Measurements from ENCODE around the gene WDPCP. TPM values are rescaled to one million over a fixed set of nuclear protein-coding genes. Genes with fewer than 3 reads are reported as not detected.
"Not testable (repeated sequence)": the region's sequence is repeated elsewhere in the genome, so short reads cannot be mapped to it uniquely, and the experiment has no call there.

Gene WDPCP
- total RNA-seq, 2 donors from 2014 or later, result 11.8 to 25.1 TPM

DNA sequence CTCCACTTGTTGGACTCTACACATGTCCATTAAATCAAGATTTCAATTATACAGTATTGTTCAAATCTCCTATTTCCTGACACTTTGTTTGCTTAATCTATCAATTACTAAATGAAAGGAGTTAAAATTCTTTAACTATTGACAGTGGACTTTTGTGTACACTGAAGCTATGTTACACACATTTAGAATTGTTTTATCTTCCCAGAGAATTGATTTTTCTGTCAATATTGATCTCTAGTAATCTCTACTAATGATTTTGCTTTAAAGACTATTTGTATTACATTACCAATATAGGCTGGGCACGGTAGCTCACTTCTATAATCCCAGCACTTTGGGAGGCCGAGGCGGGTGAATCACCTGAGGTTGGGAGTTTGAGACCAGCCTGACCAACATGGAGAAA, 215.7 kb downstream of the WDPCP start:
- Histone ChIP-seq H3K36me3 (ENCODE audit: control insufficient read depth, insufficient read depth, low read length) (no peaks in the 10 kb centered on the region), H3K9ac (ENCODE audit: extremely low read depth, low read length, poor library complexity, severe bottlenecking) (no peak overlapping the region), H3K4me1 (ENCODE audit: control insufficient read depth, insufficient read depth, low read length) (no peaks in the 10 kb centered on the region), H3K4me3 (ENCODE audit: low read length) (no peak overlapping the region), H3K27ac (ENCODE audit: low read depth, low read length) (no peak overlapping the region), H3K9me3 (ENCODE audit: control insufficient read depth, low read length) (no peaks in the 10 kb centered on the region), H3K27me3 (ENCODE audit: control insufficient read depth, insufficient read depth, low read length, poor library complexity, severe bottlenecking) (no peaks in the 10 kb centered on the region)
- H3K4me3 Mint-ChIP-seq, result no peak overlapping the region
- no peaks in the 10 kb centered on the region for H3K36me3 Mint-ChIP-seq (ENCODE audit: low read depth)
- DNase-seq, result no peak
- no peaks in the 10 kb centered on the region for H3K27me3 Mint-ChIP-seq (ENCODE audit: insufficient read depth)
- TF ChIP-seq, protein P1, sequence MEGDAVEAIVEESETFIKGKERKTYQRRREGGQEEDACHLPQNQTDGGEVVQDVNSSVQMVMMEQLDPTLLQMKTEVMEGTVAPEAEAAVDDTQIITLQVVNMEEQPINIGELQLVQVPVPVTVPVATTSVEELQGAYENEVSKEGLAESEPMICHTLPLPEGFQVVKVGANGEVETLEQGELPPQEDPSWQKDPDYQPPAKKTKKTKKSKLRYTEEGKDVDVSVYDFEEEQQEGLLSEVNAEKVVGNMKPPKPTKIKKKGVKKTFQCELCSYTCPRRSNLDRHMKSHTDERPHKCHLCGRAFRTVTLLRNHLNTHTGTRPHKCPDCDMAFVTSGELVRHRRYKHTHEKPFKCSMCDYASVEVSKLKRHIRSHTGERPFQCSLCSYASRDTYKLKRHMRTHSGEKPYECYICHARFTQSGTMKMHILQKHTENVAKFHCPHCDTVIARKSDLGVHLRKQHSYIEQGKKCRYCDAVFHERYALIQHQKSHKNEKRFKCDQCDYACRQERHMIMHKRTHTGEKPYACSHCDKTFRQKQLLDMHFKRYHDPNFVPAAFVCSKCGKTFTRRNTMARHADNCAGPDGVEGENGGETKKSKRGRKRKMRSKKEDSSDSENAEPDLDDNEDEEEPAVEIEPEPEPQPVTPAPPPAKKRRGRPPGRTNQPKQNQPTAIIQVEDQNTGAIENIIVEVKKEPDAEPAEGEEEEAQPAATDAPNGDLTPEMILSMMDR (conservative IDR thresholded peaks at IDR 0.05), result no peak
- no peaks in the 10 kb centered on the region for H3K4me1 Mint-ChIP-seq
- no peak overlapping the region for H3K27ac Mint-ChIP-seq
- WGBS, 2 experiments (ENCODE audit: insufficient coverage in 1 of 2, insufficient read length in 1 of 2), result 60 to 97% methylated on average over 1 to 3 of the region's 3 CpGs
- peaks cover 6% of the 10 kb centered on the region for H3K9me3 Mint-ChIP-seq

DNA sequence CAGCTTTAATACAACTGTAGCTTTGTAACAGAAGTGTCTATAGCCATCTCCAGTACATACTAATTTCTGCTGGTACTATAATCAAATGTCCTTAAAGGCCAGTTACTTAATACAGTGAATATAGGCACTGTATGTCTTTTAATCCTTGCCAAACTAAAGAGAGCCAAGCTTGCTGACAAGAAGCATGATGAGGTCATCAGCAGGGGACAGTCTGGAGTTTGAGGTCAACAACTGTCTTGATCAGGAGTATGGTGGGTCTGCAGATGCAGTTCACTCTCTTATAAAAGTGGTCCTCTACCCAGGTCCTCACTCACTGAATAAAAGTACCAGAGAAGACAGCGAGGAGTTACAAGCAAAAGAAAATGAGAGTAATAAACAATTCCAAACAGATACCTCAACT, 219.1 kb downstream of the WDPCP start:
- Histone ChIP-seq H3K27me3 (ENCODE audit: control insufficient read depth, insufficient read depth, low read length, poor library complexity, severe bottlenecking) (no peaks in the 10 kb centered on the region), H3K4me3 (ENCODE audit: low read length) (no peak overlapping the region), H3K9me3 (ENCODE audit: control insufficient read depth, low read length) (no peaks in the 10 kb centered on the region), H3K36me3 (ENCODE audit: control insufficient read depth, insufficient read depth, low read length) (no peaks in the 10 kb centered on the region), H3K27ac (ENCODE audit: low read depth, low read length) (no peak overlapping the region), H3K9ac (ENCODE audit: extremely low read depth, low read length, poor library complexity, severe bottlenecking) (no peak overlapping the region), H3K4me1 (ENCODE audit: control insufficient read depth, insufficient read depth, low read length) (no peaks in the 10 kb centered on the region)
- 100% methylated on average over 1 of the region's 1 CpG; no CpG with 5 or more reads in 1 of the 2 experiments for WGBS, 2 experiments (ENCODE audit: insufficient coverage in 1 of 2, insufficient read length in 1 of 2)
- H3K27ac Mint-ChIP-seq, result no peak overlapping the region
- H3K4me3 Mint-ChIP-seq, result no peak overlapping the region
- DNase-seq, result no peak
- peaks cover 6% of the 10 kb centered on the region for H3K9me3 Mint-ChIP-seq
- H3K27me3 Mint-ChIP-seq (ENCODE audit: insufficient read depth), result no peaks in the 10 kb centered on the region
- no peaks in the 10 kb centered on the region for H3K4me1 Mint-ChIP-seq
- TF ChIP-seq, protein P1 (conservative IDR thresholded peaks at IDR 0.05), result no peak
- no peaks in the 10 kb centered on the region for H3K36me3 Mint-ChIP-seq (ENCODE audit: low read depth)

DNA sequence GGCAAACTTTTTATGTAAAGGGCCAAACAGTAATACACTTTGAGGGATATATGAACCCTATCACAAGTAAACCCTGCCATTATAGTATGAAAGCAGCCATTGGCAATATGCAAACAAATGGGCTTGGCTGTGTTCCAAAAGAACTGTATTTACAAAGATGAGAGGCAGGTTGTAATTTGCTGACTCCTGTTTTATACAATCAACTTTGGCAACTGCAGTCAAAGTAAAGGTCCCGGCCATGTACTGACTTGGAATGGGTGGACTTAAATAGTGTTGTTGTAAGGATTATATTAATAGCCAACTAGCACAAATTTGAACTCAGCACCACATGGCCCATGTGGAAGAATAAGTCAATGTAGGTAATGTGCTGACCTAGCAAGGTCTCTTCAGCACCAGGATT, 223.4 kb downstream of the WDPCP start:
- Mint-ChIP-seq H3K27ac (no peak overlapping the region), H3K4me1 (peaks cover 2% of the 10 kb centered on the region), H3K36me3 (ENCODE audit: low read depth) (no peaks in the 10 kb centered on the region), H3K9me3 (no peaks in the 10 kb centered on the region), H3K4me3 (no peak overlapping the region), H3K27me3 (ENCODE audit: insufficient read depth) (no peaks in the 10 kb centered on the region)
- H3K4me1 ChIP-seq (ENCODE audit: control insufficient read depth, insufficient read depth, low read length), result no peaks in the 10 kb centered on the region
- WGBS, 2 experiments (ENCODE audit: insufficient coverage in 1 of 2, insufficient read length in 1 of 2), result 86% methylated on average over 1 of the region's 1 CpG; no CpG with 5 or more reads in 1 of the 2 experiments
- H3K27me3 ChIP-seq (ENCODE audit: control insufficient read depth, insufficient read depth, low read length, poor library complexity, severe bottlenecking), result no peaks in the 10 kb centered on the region
- TF ChIP-seq, protein P1 (conservative IDR thresholded peaks at IDR 0.05), result no peak
- H3K4me3 ChIP-seq (ENCODE audit: low read length), result no peak overlapping the region
- no peaks in the 10 kb centered on the region for H3K9me3 ChIP-seq (ENCODE audit: control insufficient read depth, low read length)
- no peaks in the 10 kb centered on the region for H3K36me3 ChIP-seq (ENCODE audit: control insufficient read depth, insufficient read depth, low read length)
- H3K9ac ChIP-seq (ENCODE audit: extremely low read depth, low read length, poor library complexity, severe bottlenecking), result no peak overlapping the region
- no peak for DNase-seq
- H3K27ac ChIP-seq (ENCODE audit: low read depth, low read length), result no peak overlapping the region

DNA sequence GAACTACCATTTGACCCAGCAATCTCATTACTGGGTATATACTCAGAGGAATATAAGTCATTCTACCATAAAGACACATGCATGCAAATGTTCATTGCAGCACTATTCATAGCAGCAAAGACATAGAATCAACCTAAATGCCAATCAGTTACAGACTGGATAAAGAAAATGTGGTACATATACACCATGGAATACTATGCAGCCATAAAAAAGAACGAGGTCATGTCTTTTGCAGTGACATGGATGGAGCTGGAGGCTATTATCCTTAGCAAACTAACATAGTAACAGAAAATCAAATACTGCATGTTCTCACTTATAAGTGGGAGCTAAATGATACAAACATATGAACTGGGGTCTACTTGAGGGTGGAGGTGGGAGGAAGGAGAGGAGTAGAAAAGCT, 230.6 kb downstream of the WDPCP start:
- not testable (repeated sequence) for H3K4me1 Mint-ChIP-seq; H3K36me3 ChIP-seq (ENCODE audit: control insufficient read depth, insufficient read depth, low read length); H3K4me3 ChIP-seq (ENCODE audit: low read length); H3K4me3 Mint-ChIP-seq; DNase-seq; H3K9ac ChIP-seq (ENCODE audit: extremely low read depth, low read length, poor library complexity, severe bottlenecking); H3K27me3 Mint-ChIP-seq (ENCODE audit: insufficient read depth); H3K27ac ChIP-seq (ENCODE audit: low read depth, low read length); H3K9me3 ChIP-seq (ENCODE audit: control insufficient read depth, low read length); H3K4me1 ChIP-seq (ENCODE audit: control insufficient read depth, insufficient read depth, low read length); H3K27ac Mint-ChIP-seq; H3K27me3 ChIP-seq (ENCODE audit: control insufficient read depth, insufficient read depth, low read length, poor library complexity, severe bottlenecking); H3K36me3 Mint-ChIP-seq (ENCODE audit: low read depth)
- peaks cover 19% of the 10 kb centered on the region for H3K9me3 Mint-ChIP-seq
- 80 to 100% methylated on average over 1 of the region's 1 CpG for WGBS, 2 experiments (ENCODE audit: insufficient coverage in 1 of 2, insufficient read length in 1 of 2)

Measured in endodermal cell (in vitro differentiated cells).